Measurements from ENCODE around the gene PALLD.

- no peak for TF ChIP-seq EZH2 (IDR thresholded peaks at IDR 0.05; ENCODE audit: insufficient read depth, poor library complexity, severe bottlenecking)
- no peak for TF ChIP-seq EZH2phosphoT487 (IDR thresholded peaks at IDR 0.05; ENCODE audit: insufficient read depth, low read depth)
Observed at GRCh38 chr4:168919706-168920324, 423.0 kb downstream of the PALLD start.

Data from GM23248 (cell line).